NT2/D1 (cell line): Measurements from ENCODE around the gene ST6GALNAC3.

Experiments used
- DNase-seq: peaks from one replicate; pipeline ENCODE4 v3.0.0-alpha.2; 2011; ENCODE audit warnings: low read depth, low spot score
- H3K27me3 ChIP-seq: 2 replicates; pipeline ENCODE4 v1.6.0; 2011; ENCODE audit warnings: mild to moderate bottlenecking; ENCODE audit not compliant: insufficient read length, insufficient read depth
- H3K36me3 ChIP-seq: 2 replicates; pipeline ENCODE4 v1.6.1; 2011; ENCODE audit warnings: mild to moderate bottlenecking, low read length, mixed read lengths; ENCODE audit not compliant: insufficient read depth, insufficient read length
- H3K4me1 ChIP-seq: 2 replicates; pipeline ENCODE4 v1.5.1; 2011; ENCODE audit not compliant: insufficient read depth, insufficient read length
- H3K4me3 ChIP-seq: 2 replicates; pipeline ENCODE4 v1.5.1; 2011; ENCODE audit warnings: low read depth; ENCODE audit not compliant: insufficient read length
- H3K9ac ChIP-seq: 2 replicates; pipeline ENCODE4 v1.6.0; 2011; ENCODE audit warnings: low read depth; ENCODE audit not compliant: insufficient read length
- H3K9me3 ChIP-seq: 2 replicates; pipeline ENCODE4 v1.5.1; 2011; ENCODE audit warnings: mild to moderate bottlenecking, low read length; ENCODE audit not compliant: insufficient read depth
- SUZ12 ChIP-seq: IDR thresholded peaks from 2 replicates; pipeline ENCODE4 v1.6.1; 2011; ENCODE audit not compliant: insufficient read length, insufficient read depth; ENCODE audit errors: extremely low read depth
- YY1 ChIP-seq: IDR thresholded peaks from 2 replicates; pipeline ENCODE4 v1.6.1; 2011; ENCODE audit not compliant: insufficient read length, insufficient read depth
- ZNF274 ChIP-seq: IDR thresholded peaks from 2 replicates; pipeline ENCODE4 v1.6.1; 2011; ENCODE audit warnings: mild to moderate bottlenecking, low read depth, low read length

ST6GALNAC3 gene

GRCh38 chr1:76136894-76137293 is 62.3 kb downstream of the ST6GALNAC3 start:
- Histone ChIP-seq H3K36me3 (no peaks in the 10 kb centered on the region), H3K9ac (no peak overlapping the region), H3K4me3 (no peak overlapping the region), H3K27me3 (no peaks in the 10 kb centered on the region), H3K4me1 (peaks cover 3% of the 10 kb centered on the region), H3K9me3 (no peaks in the 10 kb centered on the region)
- TF ChIP-seq YY1, result no peak
- TF ChIP-seq SUZ12, result no peak
- no peak for TF ChIP-seq ZNF274
- DNase-seq, result no peak

GRCh38 chr1:76137746-76138145 is 63.2 kb downstream of the ST6GALNAC3 start:
- no peaks in the 10 kb centered on the region for H3K9me3 ChIP-seq
- no peak overlapping the region for H3K4me3 ChIP-seq
- no peaks in the 10 kb centered on the region for H3K27me3 ChIP-seq
- H3K9ac ChIP-seq, result no peak overlapping the region
- no peaks in the 10 kb centered on the region for H3K36me3 ChIP-seq
- peaks cover 7% of the 10 kb centered on the region for H3K4me1 ChIP-seq
- DNase-seq, result no peak
- TF ChIP-seq YY1, result no peak
- TF ChIP-seq ZNF274, result no peak
- TF ChIP-seq SUZ12, result no peak

GRCh38 chr1:76138217-76138616 is 63.7 kb downstream of the ST6GALNAC3 start:
- H3K27me3 ChIP-seq, result no peaks in the 10 kb centered on the region

GRCh38 chr1:76140227-76140626 is 65.7 kb downstream of the ST6GALNAC3 start:
- Histone ChIP-seq H3K4me3 (no peak overlapping the region), H3K36me3 (no peaks in the 10 kb centered on the region), H3K4me1 (peaks cover 7% of the 10 kb centered on the region), H3K27me3 (no peaks in the 10 kb centered on the region), H3K9me3 (no peaks in the 10 kb centered on the region), H3K9ac (no peak overlapping the region)
- TF ChIP-seq YY1 (no peak), ZNF274 (no peak), SUZ12 (no peak)
- no peak for DNase-seq

More at GRCh38 chr1:76138217-76138616, 63.7 kb downstream of the ST6GALNAC3 start:
- DNase-seq, result no peak
- H3K4me1 ChIP-seq, result peaks cover 7% of the 10 kb centered on the region
- no peaks in the 10 kb centered on the region for H3K36me3 ChIP-seq
- H3K9ac ChIP-seq, result no peak overlapping the region
- H3K4me3 ChIP-seq, result no peak overlapping the region
- TF ChIP-seq SUZ12 (no peak), YY1 (no peak), ZNF274 (no peak)
- H3K9me3 ChIP-seq, result no peaks in the 10 kb centered on the region

GRCh38 chr1:76141929-76142328 is 67.4 kb downstream of the ST6GALNAC3 start:
- H3K4me3 ChIP-seq, result no peak overlapping the region

GRCh38 chr1:76142771-76143540 is 68.4 kb downstream of the ST6GALNAC3 start:
- Histone ChIP-seq H3K9ac (no peak overlapping the region), H3K4me1 (peaks cover 7% of the 10 kb centered on the region), H3K27me3 (no peaks in the 10 kb centered on the region), H3K36me3 (no peaks in the 10 kb centered on the region), H3K9me3 (no peaks in the 10 kb centered on the region), H3K4me3 (no peak overlapping the region)
- no peak for DNase-seq
- no peak for TF ChIP-seq ZNF274
- TF ChIP-seq SUZ12, result no peak
- no peak for TF ChIP-seq YY1

More at GRCh38 chr1:76141929-76142328, 67.4 kb downstream of the ST6GALNAC3 start:
- Histone ChIP-seq H3K27me3 (no peaks in the 10 kb centered on the region), H3K9ac (no peak overlapping the region), H3K9me3 (no peaks in the 10 kb centered on the region), H3K36me3 (no peaks in the 10 kb centered on the region), H3K4me1 (peaks cover 7% of the 10 kb centered on the region)
- TF ChIP-seq SUZ12 (no peak), ZNF274 (no peak), YY1 (no peak)
- DNase-seq, result peak; percentile 71

- Histone ChIP-seq H3K4me1 (peaks cover 7% of the 10 kb centered on the region), H3K9ac (no peak overlapping the region), H3K9me3 (no peaks in the 10 kb centered on the region), H3K36me3 (no peaks in the 10 kb centered on the region), H3K27me3 (no peaks in the 10 kb centered on the region), H3K4me3 (no peak overlapping the region)
- DNase-seq, result no peak
- no peak for TF ChIP-seq YY1
- TF ChIP-seq ZNF274, result no peak
- no peak for TF ChIP-seq SUZ12
These were observed 69.7 kb downstream of the ST6GALNAC3 start for GRCh38 chr1:76144247-76144646.
